Measurements from ENCODE around the gene FKBP2.

DNA sequence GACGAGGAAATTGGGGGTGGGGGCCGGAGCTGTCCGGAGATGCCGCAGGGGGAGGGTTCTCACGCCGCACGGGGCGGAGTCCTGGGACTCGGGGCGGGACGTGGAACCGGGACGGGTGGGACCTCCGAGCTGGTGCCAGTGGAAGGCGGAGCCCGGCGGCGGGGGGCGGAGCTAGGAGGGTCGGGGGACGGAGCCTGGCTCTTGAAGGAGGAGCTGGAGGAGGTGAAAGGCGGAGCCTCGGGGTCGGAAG lies 271 bp downstream of the FKBP2 start:
- TF ChIP-seq, protein P1, sequence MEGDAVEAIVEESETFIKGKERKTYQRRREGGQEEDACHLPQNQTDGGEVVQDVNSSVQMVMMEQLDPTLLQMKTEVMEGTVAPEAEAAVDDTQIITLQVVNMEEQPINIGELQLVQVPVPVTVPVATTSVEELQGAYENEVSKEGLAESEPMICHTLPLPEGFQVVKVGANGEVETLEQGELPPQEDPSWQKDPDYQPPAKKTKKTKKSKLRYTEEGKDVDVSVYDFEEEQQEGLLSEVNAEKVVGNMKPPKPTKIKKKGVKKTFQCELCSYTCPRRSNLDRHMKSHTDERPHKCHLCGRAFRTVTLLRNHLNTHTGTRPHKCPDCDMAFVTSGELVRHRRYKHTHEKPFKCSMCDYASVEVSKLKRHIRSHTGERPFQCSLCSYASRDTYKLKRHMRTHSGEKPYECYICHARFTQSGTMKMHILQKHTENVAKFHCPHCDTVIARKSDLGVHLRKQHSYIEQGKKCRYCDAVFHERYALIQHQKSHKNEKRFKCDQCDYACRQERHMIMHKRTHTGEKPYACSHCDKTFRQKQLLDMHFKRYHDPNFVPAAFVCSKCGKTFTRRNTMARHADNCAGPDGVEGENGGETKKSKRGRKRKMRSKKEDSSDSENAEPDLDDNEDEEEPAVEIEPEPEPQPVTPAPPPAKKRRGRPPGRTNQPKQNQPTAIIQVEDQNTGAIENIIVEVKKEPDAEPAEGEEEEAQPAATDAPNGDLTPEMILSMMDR (IDR thresholded peaks at IDR 0.05) = no peak
- no peak for TF ChIP-seq POLR2AphosphoS5 (IDR thresholded peaks at IDR 0.05)
- TF ChIP-seq POLR2A (IDR thresholded peaks at IDR 0.05) = no peak
- TF ChIP-seq EP300 (IDR thresholded peaks at IDR 0.05) = no peak
